Cerebellar cortex (tissue), 1 donor: ENCODE results near the gene KRTAP5-6.

ENCODE experiments used
- DNase-seq: peaks from one replicate; pipeline ENCODE4 v3.0.0-alpha.2; 2015; ENCODE audit warnings: low spot score

The KRTAP5-6 gene

GRCh38 chr11:1733716-1734640 lies 37.0 kb downstream of the KRTAP5-6 start:
- DNase-seq, result no peak

GRCh38 chr11:1734641-1735081 lies 37.7 kb downstream of the KRTAP5-6 start:
- DNase-seq, result no peak

GRCh38 chr11:1735271-1735670 lies 38.3 kb downstream of the KRTAP5-6 start:
- peak; percentile 53 for DNase-seq

- no peak for DNase-seq
Observed at GRCh38 chr11:1736447-1736992, 39.5 kb downstream of the KRTAP5-6 start.

GRCh38 chr11:1737080-1737757 lies 40.2 kb downstream of the KRTAP5-6 start:
- DNase-seq, result no peak

GRCh38 chr11:1738380-1738779 lies 41.4 kb downstream of the KRTAP5-6 start:
- DNase-seq, result no peak

GRCh38 chr11:1739576-1739975 lies 42.6 kb downstream of the KRTAP5-6 start:
- peak; percentile 52 for DNase-seq

- DNase-seq, result no peak
Observed at GRCh38 chr11:1740786-1741530, 44.0 kb downstream of the KRTAP5-6 start.

GRCh38 chr11:1741741-1742140 lies 44.7 kb downstream of the KRTAP5-6 start:
- no peak for DNase-seq

GRCh38 chr11:1742371-1742770 lies 45.4 kb downstream of the KRTAP5-6 start:
- no peak for DNase-seq

GRCh38 chr11:1742869-1743584 lies 46.0 kb downstream of the KRTAP5-6 start:
- no peak for DNase-seq

- no peak for DNase-seq
Observed at GRCh38 chr11:1743585-1744136, 46.7 kb downstream of the KRTAP5-6 start.

- DNase-seq, result peak; percentile 65
Observed at GRCh38 chr11:1744137-1744886, 47.3 kb downstream of the KRTAP5-6 start.

- DNase-seq, result peak; percentile 87
Observed at GRCh38 chr11:1744891-1745700, 48.1 kb downstream of the KRTAP5-6 start.

- DNase-seq, result no peak
Observed at GRCh38 chr11:1745701-1746320, 48.8 kb downstream of the KRTAP5-6 start.

GRCh38 chr11:1746511-1746931 lies 49.5 kb downstream of the KRTAP5-6 start:
- no peak for DNase-seq

GRCh38 chr11:1746956-1747752 lies 50.2 kb downstream of the KRTAP5-6 start:
- DNase-seq, result peak; percentile 30
